Measurements from ENCODE around the gene NOTCH3.

Gene NOTCH3

GRCh38 chr19:15235781-15236180 is 35.0 kb upstream of the NOTCH3 start:
- DNase-seq, result no peak

DNA sequence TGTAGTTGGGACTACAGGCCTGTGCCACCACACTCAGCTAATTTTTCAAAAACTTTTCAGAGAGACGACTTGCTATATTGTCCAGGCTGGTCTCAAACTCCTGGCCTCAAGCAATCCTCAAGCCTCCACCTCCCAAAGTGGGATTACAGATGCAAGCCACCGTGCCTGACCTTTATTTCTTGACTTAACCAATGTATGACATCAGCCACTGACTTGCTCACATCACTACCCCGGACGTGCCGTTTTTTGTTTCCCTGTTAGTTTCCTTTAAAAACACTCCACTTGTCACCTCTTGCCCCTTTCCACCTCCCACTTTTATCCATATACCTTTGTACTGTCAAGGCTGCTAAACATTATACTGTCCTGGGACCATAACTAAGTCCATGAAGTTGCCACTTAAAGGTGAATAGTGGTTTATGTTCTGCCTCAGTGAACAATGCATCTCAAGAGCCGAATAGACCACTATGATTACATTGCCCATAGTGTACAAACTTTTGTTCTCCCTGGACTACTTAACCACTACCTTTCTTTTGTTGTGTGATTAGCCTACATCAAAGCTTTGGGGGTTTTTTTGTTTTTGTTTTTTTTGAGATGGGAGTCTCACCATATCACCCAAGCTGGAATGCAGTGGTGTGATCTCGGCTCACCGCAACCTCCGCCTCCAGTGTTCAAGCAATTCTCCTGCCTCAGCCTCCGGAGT is 33.8 kb upstream of the NOTCH3 start:
- no peak for DNase-seq

GRCh38 chr19:15231271-15231670 is 30.5 kb upstream of the NOTCH3 start:
- no peak for DNase-seq

GRCh38 chr19:15227261-15227660 is 26.5 kb upstream of the NOTCH3 start:
- no peak for DNase-seq

GRCh38 chr19:15225760-15226159 is 25.0 kb upstream of the NOTCH3 start:
- no peak for DNase-seq

GRCh38 chr19:15223649-15224361 is 23.0 kb upstream of the NOTCH3 start:
- DNase-seq, result no peak

- DNase-seq, result no peak
These were observed 22.2 kb upstream of the NOTCH3 start for GRCh38 chr19:15222738-15223648.

- no peak for DNase-seq
These were observed 20.0 kb upstream of the NOTCH3 start for GRCh38 chr19:15220833-15221232.

GRCh38 chr19:15218501-15218900 is 17.7 kb upstream of the NOTCH3 start:
- no peak for DNase-seq

DNA sequence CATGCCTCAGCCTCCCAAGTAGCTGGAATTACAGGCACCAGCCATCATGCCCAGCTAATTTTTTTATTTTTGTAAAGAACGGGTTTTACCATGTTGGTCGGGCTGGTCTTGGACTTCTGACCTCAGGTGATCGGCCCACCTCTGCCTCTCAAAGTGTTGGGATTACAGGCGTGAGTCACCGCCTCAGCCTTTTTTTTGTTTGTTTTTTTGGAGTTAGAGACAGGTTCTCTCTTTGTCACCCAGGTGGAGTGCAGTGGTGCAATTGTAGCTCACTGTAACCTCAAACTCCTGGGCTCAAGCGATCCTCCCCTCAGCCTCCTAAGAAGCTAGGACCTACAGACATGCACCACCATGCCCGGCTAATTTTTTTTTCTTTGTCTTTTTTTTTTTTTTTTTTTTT is 15.6 kb upstream of the NOTCH3 start:
- no peak for DNase-seq

- DNase-seq, result no peak
These were observed 13.1 kb upstream of the NOTCH3 start for GRCh38 chr19:15213715-15214381.

DNA sequence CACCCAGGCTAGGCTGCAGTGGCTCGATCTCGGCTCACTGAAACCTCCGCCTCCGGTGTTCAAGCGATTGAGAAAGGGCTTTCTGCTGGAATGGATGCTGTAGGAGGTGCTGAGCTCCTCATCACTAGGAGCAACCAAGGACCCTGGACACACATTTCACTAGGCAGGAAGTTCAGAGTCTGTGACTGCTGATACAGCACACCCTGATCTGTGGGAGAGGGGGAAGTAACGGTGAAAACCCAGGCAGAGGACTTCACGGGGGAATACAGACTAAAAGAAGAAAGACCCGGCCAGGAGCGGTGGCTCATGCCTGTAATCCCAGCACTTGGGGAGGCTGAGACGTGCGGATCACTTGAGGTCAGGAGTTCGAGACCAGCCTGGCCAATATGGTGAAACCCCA is 11.9 kb upstream of the NOTCH3 start:
- DNase-seq, result no peak

- no peak for DNase-seq
These were observed 9.6 kb upstream of the NOTCH3 start for GRCh38 chr19:15210323-15210781.

- DNase-seq, result no peak
These were observed 704 bp upstream of the NOTCH3 start for GRCh38 chr19:15201374-15202023.

DNA sequence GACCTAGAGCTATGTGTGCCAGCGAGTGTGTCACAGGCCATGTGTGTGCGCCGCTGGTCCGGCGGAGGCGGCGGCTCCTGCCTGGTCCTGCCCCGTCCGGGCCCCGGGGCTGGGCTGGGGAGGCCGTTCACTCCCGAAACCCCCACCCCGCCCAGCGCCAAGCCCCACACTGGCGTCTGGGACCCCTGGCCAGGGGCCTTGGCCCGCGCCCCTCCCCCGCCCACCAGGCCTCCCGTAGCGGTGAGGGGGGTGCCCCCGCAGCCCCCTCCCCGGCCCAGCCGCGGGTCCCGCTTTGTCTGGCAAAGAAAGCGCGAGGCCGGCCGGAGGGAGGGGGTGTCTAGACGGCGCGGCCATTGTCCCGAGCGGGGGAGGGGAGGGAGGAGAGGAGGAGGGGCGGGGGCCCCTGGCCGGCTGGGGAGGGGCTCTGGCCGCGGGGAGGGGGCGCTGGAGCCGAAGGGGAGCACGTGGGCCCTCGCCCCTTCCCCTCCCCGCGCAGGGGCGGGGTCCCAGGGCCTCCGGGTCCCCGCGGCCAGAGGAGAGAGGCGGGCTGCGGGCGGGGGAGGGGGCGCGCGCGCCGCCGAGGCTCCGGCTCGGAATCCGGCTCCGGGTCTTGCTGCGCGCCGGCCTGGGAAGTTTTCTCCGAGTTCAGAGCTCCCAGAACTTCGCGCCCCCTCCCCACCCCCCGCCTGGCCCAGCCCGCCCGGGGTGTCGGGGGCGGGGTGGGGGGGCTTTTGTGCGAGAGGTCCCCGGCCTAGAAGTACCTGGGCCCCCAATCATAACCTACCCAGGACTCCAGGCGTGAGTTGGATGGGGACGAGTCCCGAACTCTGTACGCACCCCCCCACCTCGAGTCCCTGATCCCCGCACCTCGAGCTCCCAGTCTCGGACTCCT is 888 bp downstream of the NOTCH3 start:
- DNase-seq, result no peak

GRCh38 chr19:15198951-15199660 is 1.7 kb downstream of the NOTCH3 start:
- no peak for DNase-seq

DNA sequence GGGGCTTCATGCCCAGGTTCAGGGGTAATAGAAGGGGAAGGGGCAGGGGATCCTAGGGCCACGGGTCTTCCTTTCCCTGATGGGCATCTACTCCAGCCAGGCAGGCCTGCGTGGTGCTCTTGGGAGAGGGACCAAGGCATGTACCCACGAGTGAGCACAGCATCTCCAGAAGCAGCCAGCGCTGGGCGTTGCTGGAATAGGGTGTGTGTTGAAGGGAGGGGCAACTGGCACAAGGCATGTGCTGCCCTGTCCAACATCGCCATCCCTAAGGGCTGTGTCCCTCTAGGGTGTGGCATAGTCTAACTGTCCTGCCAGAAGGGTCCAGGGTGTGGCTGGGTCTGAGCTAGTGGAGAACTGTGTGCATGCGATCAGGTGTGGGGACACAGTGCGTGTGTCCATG is 2.9 kb downstream of the NOTCH3 start:
- DNase-seq, result no peak

- no peak for DNase-seq
These were observed 3.4 kb downstream of the NOTCH3 start for GRCh38 chr19:15197275-15197941.

GRCh38 chr19:15196360-15197005 is 4.3 kb downstream of the NOTCH3 start:
- no peak for DNase-seq
